Mucosa of descending colon (tissue), 3 donors: ENCODE data around the gene FBXW4. TPM values are rescaled to one million over a fixed set of nuclear protein-coding genes. Genes with fewer than 3 reads are reported as not detected.

Experiments used
- ATAC-seq: fragments of 200-7000 bp; cut with Tn5 transposase; one replicate; pipeline ENCODE4 v1.9.1; 2020; ENCODE audit warnings: mild to moderate bottlenecking, moderate library complexity
- DNase-seq, 3 donors: peaks; one replicate each; pipeline ENCODE4 v3.0.0-alpha.2; 2020
- H3K36me3 ChIP-seq: fragments of 200-600 bp; one replicate; pipeline ENCODE4 v1.8.0; 2021; ENCODE audit warnings: low read depth, mild to moderate bottlenecking
- H3K4me1 ChIP-seq: fragments of 200-600 bp; one replicate; pipeline ENCODE4 v1.8.0; 2021; ENCODE audit warnings: low read depth, mild to moderate bottlenecking
- H3K4me3 ChIP-seq: fragments of 200-600 bp; one replicate; pipeline ENCODE4 v1.8.0; 2021; ENCODE audit warnings: mild to moderate bottlenecking
- H3K9me3 ChIP-seq: fragments of 200-600 bp; one replicate; pipeline ENCODE4 v1.8.0; 2021; ENCODE audit warnings: mild to moderate bottlenecking
- CTCF ChIP-seq: fragments of 200-600 bp; IDR thresholded peaks from one replicate; pipeline ENCODE4 v1.8.0; 2022; ENCODE audit warnings: antibody characterized with exemption, mild to moderate bottlenecking
- intact Hi-C, 2 donors: fragments of 100-400 bp; cut with DNase I in 1 of 2; cut with micrococcal nuclease in 1 of 2; formaldehyde crosslinking; loops; one replicate each; pipeline versions ENCODE4 v1.11.0 to v1.11.1; 2022; cut with DNase I, micrococcal nuclease
- total RNA-seq, 3 donors: library from RNA; stranded (reverse); fragmentation: NEBNext Ultra II Directional in 2 of 3; extraction: Animal tissue kit (Norgen Biotek cat#: 25700) in 2 of 3; gene quantifications; one replicate each; pipeline versions ENCODE4 v1.2.1 to v1.2.4, GENCODE V29; 2021 to 2023
- donor health status: DM: no; HTN: no; CAD: no; lungs with moderate emphysema.
- donor health status: DM: no; HTN: no; CAD: no.
- donor health status: DM: no; HTN: yes; CAD: no.

The FBXW4 gene
- total RNA-seq, 3 donors from 2014 or later = 57.3 to 126 (median 73.3) TPM

DNA sequence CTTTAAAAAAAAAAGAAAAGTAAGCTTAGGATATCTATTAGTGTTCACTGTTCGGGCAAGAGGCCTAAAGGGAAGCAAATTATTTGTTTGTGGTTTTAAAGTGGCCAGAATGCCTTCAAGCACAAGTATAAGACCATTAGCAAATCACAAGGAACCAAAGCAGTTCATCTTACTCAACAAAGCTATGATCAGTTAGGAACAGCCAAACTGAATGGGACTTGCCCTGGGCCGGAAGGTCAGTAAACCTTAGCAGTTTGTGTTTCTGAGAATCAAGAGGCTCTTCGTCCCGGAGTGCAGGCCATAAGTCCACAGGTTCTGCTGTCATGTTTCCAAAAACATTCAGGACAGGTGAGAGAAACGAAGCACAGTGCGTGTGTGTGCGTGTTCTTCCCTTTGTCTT, 4.5 kb downstream of the FBXW4 start:
- peaks cover 9% of the 10 kb centered on the region for H3K4me1 ChIP-seq
- TF ChIP-seq CTCF = no peak
- H3K9me3 ChIP-seq = no peaks in the 10 kb centered on the region
- intact Hi-C loops = no loop called here
- DNase-seq (no peak), ATAC-seq (no peak)
- no peaks in the 10 kb centered on the region for H3K36me3 ChIP-seq
- no peak overlapping the region for H3K4me3 ChIP-seq

- intact Hi-C loops = no loop called here
- H3K4me1 ChIP-seq = peaks cover 5% of the 10 kb centered on the region
- H3K9me3 ChIP-seq = no peaks in the 10 kb centered on the region
- ATAC-seq (no peak), DNase-seq (no peak)
- TF ChIP-seq CTCF = no peak
- no peaks in the 10 kb centered on the region for H3K36me3 ChIP-seq
- H3K4me3 ChIP-seq = no peak overlapping the region
Observed at GRCh38 chr10:101687071-101687658, 7.8 kb downstream of the FBXW4 start.

DNA sequence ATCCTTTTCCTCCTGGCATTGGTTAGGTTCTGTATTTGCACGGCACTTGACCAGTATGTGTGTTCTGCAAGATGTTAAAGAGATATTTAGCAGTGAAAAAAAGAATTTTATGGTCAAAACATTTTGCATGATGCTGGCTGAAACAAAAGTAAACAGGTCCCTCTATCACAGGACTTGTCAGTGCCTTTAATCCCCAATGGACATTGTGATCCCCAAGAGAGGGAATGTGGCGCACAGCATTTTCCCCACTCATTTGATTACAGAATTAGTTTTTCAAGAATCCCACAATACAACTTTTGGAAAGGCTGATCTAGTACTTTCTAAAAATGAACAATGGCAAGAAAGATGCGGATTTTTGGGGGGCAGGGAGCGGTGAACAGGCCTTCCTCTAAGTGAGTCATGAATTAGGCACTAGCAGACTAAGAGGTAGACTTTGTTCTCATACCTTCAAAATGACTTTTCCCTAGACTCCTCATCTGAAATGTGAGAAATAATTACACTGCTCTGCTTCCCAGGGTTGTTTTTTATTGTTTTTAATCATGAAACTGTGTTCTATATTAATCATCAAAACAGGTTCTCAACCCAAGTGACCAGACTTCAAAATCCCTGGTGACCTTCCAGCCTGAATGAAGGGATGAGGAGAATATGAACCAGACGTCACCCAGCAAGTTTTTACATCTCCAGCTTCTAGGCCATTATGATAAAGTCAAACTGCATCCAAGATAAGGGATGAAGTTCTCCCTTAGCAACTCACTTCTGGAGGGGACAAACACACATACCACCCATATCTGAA, 8.6 kb downstream of the FBXW4 start:
- no peak for DNase-seq
- no peak for TF ChIP-seq CTCF
- Histone ChIP-seq H3K36me3 (no peaks in the 10 kb centered on the region), H3K4me3 (no peak overlapping the region), H3K4me1 (peaks cover 9% of the 10 kb centered on the region), H3K9me3 (no peaks in the 10 kb centered on the region)
- ATAC-seq = no peak
- intact Hi-C loops = no loop called here

DNA sequence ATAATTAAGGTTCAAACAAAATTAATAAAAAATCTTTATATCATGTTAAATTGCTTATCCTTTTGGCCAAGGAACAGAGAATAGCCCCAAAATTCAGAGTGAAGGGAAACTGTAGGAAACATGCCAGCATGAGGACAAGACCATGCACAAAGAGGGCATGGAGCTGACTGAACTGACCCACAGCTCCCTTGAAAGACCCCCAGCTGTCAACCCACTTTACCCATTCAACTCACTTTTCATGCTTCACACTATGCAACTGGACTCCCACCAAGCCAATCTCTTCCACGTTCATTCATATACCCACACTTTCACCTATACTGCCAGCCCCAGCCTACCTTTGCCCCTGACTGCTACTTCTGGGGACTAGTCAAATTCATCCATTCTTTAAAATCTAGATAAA, 10.2 kb downstream of the FBXW4 start:
- peaks cover 9% of the 10 kb centered on the region for H3K4me1 ChIP-seq
- intact Hi-C loops = no loop called here

DNA sequence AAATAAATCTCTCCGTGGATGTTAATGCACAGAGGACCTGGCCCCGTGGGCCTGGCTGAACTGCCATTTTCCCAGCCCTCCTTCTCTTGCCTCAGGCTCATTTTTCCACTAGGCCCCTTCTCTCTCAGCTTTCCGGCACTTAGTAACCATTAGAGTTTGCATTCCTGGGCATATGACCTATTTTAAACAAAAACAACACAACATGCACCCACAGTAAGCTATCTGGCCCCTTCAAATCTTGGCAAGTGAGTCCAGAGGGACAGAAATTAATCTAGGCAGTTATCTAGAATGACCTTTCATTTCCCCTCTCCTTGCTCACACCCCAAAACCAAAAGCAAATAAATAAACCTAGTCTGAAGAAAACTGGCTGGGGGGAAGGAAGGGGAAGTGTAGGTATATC, 11.7 kb downstream of the FBXW4 start:
- DNase-seq (no peak), ATAC-seq (no peak)
- intact Hi-C loops = no loop called here
- Histone ChIP-seq H3K4me1 (peaks cover 9% of the 10 kb centered on the region), H3K4me3 (no peak overlapping the region), H3K9me3 (no peaks in the 10 kb centered on the region), H3K36me3 (no peaks in the 10 kb centered on the region)
- TF ChIP-seq CTCF = no peak

More for the DNA sequence above, 10.2 kb downstream of the FBXW4 start:
- DNase-seq = no peak
- H3K9me3 ChIP-seq = no peaks in the 10 kb centered on the region
- no peak overlapping the region for H3K4me3 ChIP-seq
- ATAC-seq = no peak
- no peaks in the 10 kb centered on the region for H3K36me3 ChIP-seq
- TF ChIP-seq CTCF = no peak
